Skin of body (tissue), 2 donors: ENCODE measurements around the gene RPL10L. TPM values are rescaled to one million over a fixed set of nuclear protein-coding genes. Genes with fewer than 3 reads are reported as not detected.

Experiments used
- DNase-seq: peaks from one replicate; lab custom pipeline; 2025; lab: John Stamatoyannopoulos, UW
- total RNA-seq: library from RNA; depleted of rRNA; stranded (reverse); fragments of >200 nt; gene quantifications from one replicate; pipeline ENCODE4 v1.2.3, GENCODE V29; 2014

RPL10L gene
- not detected for total RNA-seq

- DNase-seq: no peak
Observed at GRCh38 chr14:46651526-46652144, at the start of gene RPL10L. Gene RPL10L (minus strand): TSS chr14:46651781. CDS start chr14:46651736, 45 bp downstream.

- DNase-seq: no peak
Observed at GRCh38 chr14:46691819-46692218, 40.2 kb upstream of the RPL10L start.

- DNase-seq: no peak
Observed at GRCh38 chr14:46686652-46687051, 35.1 kb upstream of the RPL10L start.

- no peak for DNase-seq
Observed at GRCh38 chr14:46672128-46672527, 20.5 kb upstream of the RPL10L start.

- no peak for DNase-seq
Observed at GRCh38 chr14:46663382-46663781, 11.8 kb upstream of the RPL10L start.

GRCh38 chr14:46661728-46662127 is 10.1 kb upstream of the RPL10L start:
- no peak for DNase-seq

- no peak for DNase-seq
Observed at GRCh38 chr14:46653031-46653755, 1.6 kb upstream of the RPL10L start.

GRCh38 chr14:46646796-46647195 is 4.8 kb downstream of the RPL10L start:
- DNase-seq: no peak

- DNase-seq: no peak
Observed at GRCh38 chr14:46626876-46627275, 24.7 kb downstream of the RPL10L start.
